ENCODE data around the gene SHH. TPM values are rescaled to one million over a fixed set of nuclear protein-coding genes. Genes with fewer than 3 reads are reported as not detected.

SHH gene
- under 1 TPM in 1 of 2 donors, not detected in 1; 0.06 TPM for total RNA-seq
- 1.0 TPM for polyA plus RNA-seq (ENCODE audit: insufficient read depth, low read depth, low replicate concordance)
- long read RNA-seq, donor 1: 0 reads
- long read RNA-seq, donor 2: 0 reads

- TF ChIP-seq CTCF (IDR thresholded peaks at IDR 0.05) (no peak), POLR2A (IDR thresholded peaks at IDR 0.05) (no peak)
- H3K36me3 ChIP-seq (ENCODE audit: low read depth, missing control alignments): no peaks in the 10 kb centered on the region
- intact Hi-C loops (cut with DNase I; ENCODE audit: low total_unique reads): no loop called here
- no peak within 1 kb of the TSS for H3K27ac ChIP-seq
- H3K9me3 ChIP-seq: no peaks in the 10 kb centered on the region
- DNase-seq: no peak
- peaks cover 16% of the 10 kb centered on the region for H3K4me1 ChIP-seq
- H3K27me3 ChIP-seq: no peaks in the 10 kb centered on the region
- no peak within 1 kb of the TSS for H3K4me3 ChIP-seq
- WGBS, 2 donors: 0 to 1% methylated on average over 41 to 53 of the region's 53 CpGs
These were observed at the start of gene SHH for GRCh38 chr7:155811895-155812761. Gene SHH (minus strand): TSS chr7:155812463. CDS start chr7:155812122, 341 bp downstream.

- DNase-seq: no peak
- Histone ChIP-seq H3K27ac (no peak overlapping the region), H3K27me3 (no peaks in the 10 kb centered on the region)
These were observed 49.2 kb upstream of the SHH start for GRCh38 chr7:155861480-155861868.

GRCh38 chr7:155860840-155861479, 48.7 kb upstream of the SHH start:
- Histone ChIP-seq H3K4me1 (no peaks in the 10 kb centered on the region), H3K27ac (no peak overlapping the region), H3K9me3 (no peaks in the 10 kb centered on the region), H3K4me3 (no peak overlapping the region), H3K36me3 (ENCODE audit: low read depth, missing control alignments) (no peaks in the 10 kb centered on the region), H3K27me3 (no peaks in the 10 kb centered on the region)
- intact Hi-C loops (cut with DNase I; ENCODE audit: low total_unique reads): no loop called here
- WGBS, 2 donors: 23 to 29% methylated on average over 11 of the region's 11 CpGs
- TF ChIP-seq POLR2A (IDR thresholded peaks at IDR 0.05) (no peak), CTCF (IDR thresholded peaks at IDR 0.05) (no peak)
- peak; percentile 76 for DNase-seq

More at GRCh38 chr7:155861480-155861868, 49.2 kb upstream of the SHH start:
- no peak for TF ChIP-seq POLR2A (IDR thresholded peaks at IDR 0.05)
- intact Hi-C loops (cut with DNase I; ENCODE audit: low total_unique reads): no loop called here
- 56 to 63% methylated on average over 11 of the region's 11 CpGs for WGBS, 2 donors
- no peaks in the 10 kb centered on the region for H3K4me1 ChIP-seq
- no peaks in the 10 kb centered on the region for H3K9me3 ChIP-seq
- H3K36me3 ChIP-seq (ENCODE audit: low read depth, missing control alignments): no peaks in the 10 kb centered on the region
- no peak overlapping the region for H3K4me3 ChIP-seq

- Histone ChIP-seq H3K4me3 (no peak overlapping the region), H3K27me3 (no peaks in the 10 kb centered on the region), H3K27ac (no peak overlapping the region), H3K9me3 (no peaks in the 10 kb centered on the region), H3K4me1 (no peaks in the 10 kb centered on the region), H3K36me3 (ENCODE audit: low read depth, missing control alignments) (no peaks in the 10 kb centered on the region)
- TF ChIP-seq POLR2A (IDR thresholded peaks at IDR 0.05) (no peak), CTCF (IDR thresholded peaks at IDR 0.05) (no peak)
- peak; percentile 9 for DNase-seq
- intact Hi-C loops (cut with DNase I; ENCODE audit: low total_unique reads): no loop called here
- WGBS, 2 donors: 56 to 59% methylated on average over 4 of the region's 4 CpGs
These were observed 48.2 kb upstream of the SHH start for GRCh38 chr7:155860461-155860839.

GRCh38 chr7:155858521-155859061, 46.3 kb upstream of the SHH start:
- no peaks in the 10 kb centered on the region for H3K36me3 ChIP-seq (ENCODE audit: low read depth, missing control alignments)
- peak; percentile 6 for DNase-seq
- no peak overlapping the region for H3K27ac ChIP-seq
- no peaks in the 10 kb centered on the region for H3K9me3 ChIP-seq
- intact Hi-C loops (cut with DNase I; ENCODE audit: low total_unique reads): no loop called here
- no peaks in the 10 kb centered on the region for H3K27me3 ChIP-seq
- TF ChIP-seq POLR2A (IDR thresholded peaks at IDR 0.05): no peak
- no peak for TF ChIP-seq CTCF (IDR thresholded peaks at IDR 0.05)
- no peaks in the 10 kb centered on the region for H3K4me1 ChIP-seq
- 70 to 85% methylated on average over 3 of the region's 3 CpGs for WGBS, 2 donors
- H3K4me3 ChIP-seq: no peak overlapping the region

Data from testis (tissue), 5 donors.